Ovary (tissue), 10 donors: ENCODE data around the gene MARS1. TPM values are rescaled to one million over a fixed set of nuclear protein-coding genes. Genes with fewer than 3 reads are reported as not detected.
A peak's percentile ranks its signal among the peaks of the same experiment; 100 is the strongest.
"Not testable (repeated sequence)": the region's sequence is repeated elsewhere in the genome, so short reads cannot be mapped to it uniquely, and the experiment has no call there.

ENCODE experiments used
- DNase-seq, 5 donors: peaks; one replicate each; pipeline ENCODE4 v3.0.0-alpha.2; 2019 to 2020
- H3K27ac ChIP-seq, 2 donors: fragments of 200-600 bp; one replicate each; pipeline versions ENCODE4 v1.5.1 to v1.8.0; 2019 to 2022
- H3K27me3 ChIP-seq: fragments of 200-600 bp; one replicate; pipeline ENCODE4 v1.8.0; 2022
- H3K36me3 ChIP-seq: fragments of 200-600 bp; sonication (generic); one replicate; pipeline ENCODE4 v1.5.1; 2019
- H3K4me1 ChIP-seq: one replicate; pipeline ENCODE4 v1.8.1; 2013; ENCODE audit warnings: mild to moderate bottlenecking, moderate library complexity; ENCODE audit not compliant: insufficient read depth
- H3K4me3 ChIP-seq: fragments of 200-600 bp; sonication (generic); one replicate; pipeline ENCODE4 v1.5.1; 2017
- H3K9me3 ChIP-seq, 2 donors: fragments of 200-600 bp in 1 of 2; sonication (generic) in 1 of 2; one replicate each; pipeline versions ENCODE4 v1.5.1 to v1.8.1; 2013 to 2019; ENCODE audit warnings: mild to moderate bottlenecking in 1 of 2, moderate library complexity in 1 of 2
- EP300 ChIP-seq: sonication (generic); formaldehyde crosslinking; IDR thresholded peaks from one replicate; pipeline ENCODE4 v1.6.1; 2017; ENCODE audit warnings: antibody characterized with exemption
- POLR2A ChIP-seq: fragments of 450-650 bp; IDR thresholded peaks from one replicate; pipeline ENCODE4 v1.6.1; 2017; ENCODE audit warnings: antibody characterized with exemption, mild to moderate bottlenecking, moderate library complexity
- WGBS, 3 donors: extraction: QIAGEN DNeasy Blood & Tissue Kit in 1 of 3; methylation state at CpG; one replicate each; pipeline versions ENCODE4 v1.1.5 to v1.1.7; 2013 to 2017; 5-methylcytosine and 5-hydroxymethylcytosine counted together
- intact Hi-C, 4 donors: fragments of 100-400 bp; cut with DNase I; formaldehyde crosslinking; loops; one replicate each; pipeline versions ENCODE4 v1.11.0 to v1.15.1; 2022 to 2023
- long read RNA-seq, 3 donors: library from polyadenylated mRNA in 2 of 3; unstranded in 2 of 3; transcript quantifications; one replicate each; pipeline ENCODE4 v2.0.0 and lab custom pipeline, GENCODE V29; 2021 to 2026
- polyA plus RNA-seq, 2 donors: library from polyadenylated mRNA; stranded (reverse); fragments of 200-250 nt in 1 of 2; fragments of 350-450 nt in 1 of 2; fragmentation: Illumina TruSeq in 1 of 2; extraction: RNeasy Lipid Tissue Mini Kit (QIAGEN cat#74804) in 1 of 2; gene quantifications; one replicate each; pipeline ENCODE4 v1.2.3, GENCODE V29; 2013 to 2014
- total RNA-seq, 7 donors: library from RNA; depleted of rRNA in 2 of 7; stranded (reverse); fragments of >200 nt in 2 of 7; fragmentation: NEBNext Ultra II Directional in 3 of 7; extraction: Animal tissue kit (Norgen Biotek cat#: 25700) in 3 of 7; gene quantifications; one replicate each; pipeline versions ENCODE4 v1.1.0 to v1.2.4, GENCODE V29; 2016 to 2023
- TF ChIP-seq, protein P1 (sequence below), 3 donors: fragments of 450-650 bp in 2 of 3; fragments of 200-600 bp in 1 of 3; IDR thresholded peaks; one replicate each; pipeline versions ENCODE4 v1.5.1 to v1.8.0; 2016 to 2022; ENCODE audit warnings: antibody characterized with exemption in 3 of 3, mild to moderate bottlenecking in 1 of 3
- donor health status: DM: no; HTN: no; CAD: no; lungs with moderate emphysema.
- donor health status: DM: no; HTN: no; CAD: no.
- donor health status: Bipolar disorder and iron deficiency.
- donor health status: DM: yes; HTN: yes; CAD: no.
- donor health status: DM: no; HTN: no; CAD: no.
- donor health status: DM: yes; HTN: yes; CAD: no.

Gene MARS1
- total RNA-seq (100 to 1,000 TPM in 2 of 7 donors, 10 to 100 TPM in 5; 21.1 to 479 (median 66.4) TPM), polyA plus RNA-seq (10 to 100 TPM; 30.8 to 87.4 TPM)
- long read RNA-seq, donor 1, transcript MARS-201 (21 exons, 2,905 nt), result major isoform, 107 of 200 reads
- long read RNA-seq, donor 1, partial matches to known transcripts, result 48 of 200 reads
- long read RNA-seq, donor 1, other reads (novel, unspliced or antisense), result 44 of 200 reads
- long read RNA-seq, donor 2, transcript MARS-201 (21 exons, 2,905 nt), result major isoform, 17 of 44 reads
- long read RNA-seq, donor 2, partial matches to known transcripts, result 25 of 44 reads
- long read RNA-seq, donor 2, other reads (novel, unspliced or antisense), result 0 of 44 reads
- long read RNA-seq, donor 3, transcript MARS-201 (21 exons, 2,905 nt), result major isoform, 80 of 102 reads
- long read RNA-seq, donor 3, partial matches to known transcripts, result 11 of 102 reads
- long read RNA-seq, donor 3, other reads (novel, unspliced or antisense), result 11 of 102 reads

DNA sequence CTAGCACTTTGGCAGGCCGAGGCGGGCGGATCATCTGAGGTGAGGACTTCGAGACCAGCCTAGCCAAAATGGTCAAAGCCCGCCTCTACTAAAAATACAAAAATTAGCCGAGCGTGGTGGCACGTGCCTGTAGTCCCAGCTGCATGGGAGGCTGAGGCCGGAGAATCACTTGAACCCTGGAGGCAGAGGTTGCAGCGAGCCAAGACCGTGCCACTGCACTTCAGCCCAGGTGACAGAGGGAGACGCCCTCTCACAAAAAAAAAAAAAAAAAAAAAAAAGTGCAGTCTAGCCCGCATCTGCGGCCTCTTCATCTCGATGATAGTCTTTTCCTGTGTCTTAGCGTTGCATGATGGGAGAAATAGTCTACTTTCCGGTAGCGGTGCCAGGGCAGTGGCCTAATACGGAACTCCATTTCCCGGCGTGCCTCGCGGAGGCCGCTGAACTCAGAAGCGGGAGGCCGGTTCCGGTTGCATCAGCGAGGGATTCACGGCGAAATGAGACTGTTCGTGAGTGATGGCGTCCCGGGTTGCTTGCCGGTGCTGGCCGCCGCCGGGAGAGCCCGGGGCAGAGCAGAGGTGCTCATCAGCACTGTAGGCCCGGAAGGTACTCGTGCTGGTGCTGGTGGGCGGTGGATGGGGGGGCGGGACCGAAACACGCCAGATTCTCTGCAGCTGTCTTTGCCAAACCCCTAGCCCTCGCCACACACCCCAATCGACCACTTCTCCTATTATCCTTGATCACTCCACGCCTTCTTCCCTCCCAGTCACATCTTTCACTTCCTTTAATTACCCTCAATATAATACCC, at the start of gene MARS1:
Gene MARS1, plus strand, starts transcription at position 472 of the 805 bp plus-strand sequence. Its CDS starts 23 bp downstream, at position 495.
- H3K9me3 ChIP-seq, result no peaks in the 10 kb centered on the region
- peak within 1 kb of the TSS in 1 of 2 donors; percentile 46 for H3K27ac ChIP-seq
- WGBS, 3 donors, result 1 to 5% (median 2%) methylated on average over 47 of the region's 47 CpGs
- DNase-seq, result peak; percentile 90 to 95 (median 91)
- no peaks in the 10 kb centered on the region for H3K36me3 ChIP-seq
- TF ChIP-seq POLR2A (peak; percentile 64), EP300 (no peak)
- TF ChIP-seq, protein P1, sequence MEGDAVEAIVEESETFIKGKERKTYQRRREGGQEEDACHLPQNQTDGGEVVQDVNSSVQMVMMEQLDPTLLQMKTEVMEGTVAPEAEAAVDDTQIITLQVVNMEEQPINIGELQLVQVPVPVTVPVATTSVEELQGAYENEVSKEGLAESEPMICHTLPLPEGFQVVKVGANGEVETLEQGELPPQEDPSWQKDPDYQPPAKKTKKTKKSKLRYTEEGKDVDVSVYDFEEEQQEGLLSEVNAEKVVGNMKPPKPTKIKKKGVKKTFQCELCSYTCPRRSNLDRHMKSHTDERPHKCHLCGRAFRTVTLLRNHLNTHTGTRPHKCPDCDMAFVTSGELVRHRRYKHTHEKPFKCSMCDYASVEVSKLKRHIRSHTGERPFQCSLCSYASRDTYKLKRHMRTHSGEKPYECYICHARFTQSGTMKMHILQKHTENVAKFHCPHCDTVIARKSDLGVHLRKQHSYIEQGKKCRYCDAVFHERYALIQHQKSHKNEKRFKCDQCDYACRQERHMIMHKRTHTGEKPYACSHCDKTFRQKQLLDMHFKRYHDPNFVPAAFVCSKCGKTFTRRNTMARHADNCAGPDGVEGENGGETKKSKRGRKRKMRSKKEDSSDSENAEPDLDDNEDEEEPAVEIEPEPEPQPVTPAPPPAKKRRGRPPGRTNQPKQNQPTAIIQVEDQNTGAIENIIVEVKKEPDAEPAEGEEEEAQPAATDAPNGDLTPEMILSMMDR (IDR thresholded peaks at IDR 0.05), result peak in 1 of 3 donors; percentile 9
- H3K4me3 ChIP-seq, result peak within 1 kb of the TSS; percentile 81
- peaks cover 5% of the 10 kb centered on the region for H3K4me1 ChIP-seq
- intact Hi-C loops, result no loop called here
- H3K27me3 ChIP-seq, result no peaks in the 10 kb centered on the region

DNA sequence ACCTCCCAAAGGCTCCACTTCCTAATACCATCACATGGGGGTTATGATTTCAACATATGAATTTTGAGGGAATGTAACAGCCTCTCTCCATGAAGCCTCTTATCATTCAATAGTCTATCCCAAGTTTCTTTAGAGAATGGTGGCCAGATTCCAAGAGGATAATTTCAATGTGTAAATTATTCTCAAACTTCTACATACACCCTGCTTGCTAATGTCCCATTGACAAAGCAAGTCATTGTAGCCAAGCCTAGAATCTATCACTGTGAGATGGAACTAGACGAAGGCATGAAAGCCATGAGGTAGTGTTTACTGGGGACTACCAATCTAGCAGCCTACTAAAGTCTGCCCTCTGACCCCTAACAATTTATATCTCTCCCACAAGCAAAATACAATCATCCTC, 49.5 kb upstream of the MARS1 start:
- Histone ChIP-seq H3K27ac (no peak overlapping the region), H3K27me3 (no peaks in the 10 kb centered on the region), H3K36me3 (no peaks in the 10 kb centered on the region), H3K9me3 (no peaks in the 10 kb centered on the region), H3K4me3 (no peak overlapping the region), H3K4me1 (no peaks in the 10 kb centered on the region)
- intact Hi-C loops, result loop anchor here in 1 of 4 donors (5.0 kb wide), 1 partner anchor 171 kb away; no protein-coding TSS in a partner anchor
- 91 to 94% (median 93%) methylated on average over 1 of the region's 1 CpG for WGBS, 3 donors
- no peak for TF ChIP-seq POLR2A
- no peak for TF ChIP-seq EP300
- TF ChIP-seq, protein P1 (IDR thresholded peaks at IDR 0.05), result no peak
- no peak for DNase-seq

DNA sequence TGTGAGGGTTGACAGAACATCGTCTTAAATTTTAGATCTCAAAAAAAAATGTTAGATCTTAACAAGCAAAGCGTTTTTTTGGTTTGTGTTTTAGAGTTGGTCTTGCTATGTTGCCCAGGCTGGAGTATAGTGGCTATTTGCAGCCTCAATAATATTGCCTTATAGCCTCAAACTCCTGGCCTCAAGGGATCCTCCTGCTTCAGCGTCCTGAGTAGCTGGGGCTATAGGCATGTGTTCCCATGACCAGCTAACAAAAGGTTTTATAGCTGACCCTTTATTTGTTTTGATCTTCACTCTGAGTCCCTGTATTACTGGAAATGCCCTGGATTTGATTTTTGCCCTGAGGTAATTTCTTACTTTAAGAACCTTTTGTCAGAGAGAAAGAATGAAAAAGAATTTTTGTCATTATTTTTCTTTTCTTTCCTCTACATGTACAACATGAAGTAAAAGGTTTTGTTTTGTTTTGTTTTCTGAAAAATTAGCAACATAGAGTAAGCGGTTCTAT, 48.1 kb upstream of the MARS1 start:
- Histone ChIP-seq H3K4me3 (no peak overlapping the region), H3K4me1 (no peaks in the 10 kb centered on the region), H3K27me3 (no peaks in the 10 kb centered on the region), H3K27ac (no peak overlapping the region), H3K9me3 (no peaks in the 10 kb centered on the region), H3K36me3 (no peaks in the 10 kb centered on the region)
- WGBS, 3 donors, result 62 to 82% (median 74%) methylated on average over 4 of the region's 4 CpGs
- TF ChIP-seq, protein P1 (IDR thresholded peaks at IDR 0.05), result no peak
- no peak for TF ChIP-seq EP300
- TF ChIP-seq POLR2A, result no peak
- DNase-seq, result no peak
- intact Hi-C loops, result loop anchor here in 1 of 4 donors (5.0 kb wide), 1 partner anchor 173 kb away; no protein-coding TSS in a partner anchor

DNA sequence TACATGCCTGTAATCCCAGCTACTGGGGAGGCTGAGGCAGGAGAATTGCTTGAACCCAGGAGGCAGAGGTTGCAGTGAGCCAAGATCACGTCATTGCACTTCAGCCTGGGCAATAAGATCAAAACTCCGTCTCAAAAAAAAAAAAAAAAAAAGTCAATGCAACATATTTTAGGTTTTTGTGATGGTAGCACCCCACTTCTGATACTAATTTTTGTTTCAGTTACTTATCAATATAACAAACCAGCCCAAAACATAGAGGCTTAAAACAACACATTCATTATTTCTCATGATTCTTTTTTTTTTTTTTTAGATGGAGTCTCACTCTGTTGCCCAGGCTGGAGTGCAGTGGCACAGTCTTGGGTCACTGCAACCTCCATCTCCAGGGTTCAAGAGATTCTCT, 46.5 kb upstream of the MARS1 start:
- H3K4me1 ChIP-seq, intact Hi-C loops, H3K27ac ChIP-seq, H3K4me3 ChIP-seq, H3K9me3 ChIP-seq, DNase-seq, H3K36me3 ChIP-seq, H3K27me3 ChIP-seq: not testable (repeated sequence)
- whole genome bisulfite sequencing, 3 donors, result 85 to 91% (median 90%) methylated on average over 2 of the region's 2 CpGs
